ENCODE data around the gene PM20D2. TPM values are rescaled to one million over a fixed set of nuclear protein-coding genes. Genes with fewer than 3 reads are reported as not detected.

Gene PM20D2, protein sequence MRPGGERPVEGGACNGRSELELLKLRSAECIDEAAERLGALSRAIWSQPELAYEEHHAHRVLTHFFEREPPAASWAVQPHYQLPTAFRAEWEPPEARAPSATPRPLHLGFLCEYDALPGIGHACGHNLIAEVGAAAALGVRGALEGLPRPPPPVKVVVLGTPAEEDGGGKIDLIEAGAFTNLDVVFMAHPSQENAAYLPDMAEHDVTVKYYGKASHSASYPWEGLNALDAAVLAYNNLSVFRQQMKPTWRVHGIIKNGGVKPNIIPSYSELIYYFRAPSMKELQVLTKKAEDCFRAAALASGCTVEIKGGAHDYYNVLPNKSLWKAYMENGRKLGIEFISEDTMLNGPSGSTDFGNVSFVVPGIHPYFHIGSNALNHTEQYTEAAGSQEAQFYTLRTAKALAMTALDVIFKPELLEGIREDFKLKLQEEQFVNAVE
- total RNA-seq = 6.5 and 8.2 TPM in 2 replicates

DNA sequence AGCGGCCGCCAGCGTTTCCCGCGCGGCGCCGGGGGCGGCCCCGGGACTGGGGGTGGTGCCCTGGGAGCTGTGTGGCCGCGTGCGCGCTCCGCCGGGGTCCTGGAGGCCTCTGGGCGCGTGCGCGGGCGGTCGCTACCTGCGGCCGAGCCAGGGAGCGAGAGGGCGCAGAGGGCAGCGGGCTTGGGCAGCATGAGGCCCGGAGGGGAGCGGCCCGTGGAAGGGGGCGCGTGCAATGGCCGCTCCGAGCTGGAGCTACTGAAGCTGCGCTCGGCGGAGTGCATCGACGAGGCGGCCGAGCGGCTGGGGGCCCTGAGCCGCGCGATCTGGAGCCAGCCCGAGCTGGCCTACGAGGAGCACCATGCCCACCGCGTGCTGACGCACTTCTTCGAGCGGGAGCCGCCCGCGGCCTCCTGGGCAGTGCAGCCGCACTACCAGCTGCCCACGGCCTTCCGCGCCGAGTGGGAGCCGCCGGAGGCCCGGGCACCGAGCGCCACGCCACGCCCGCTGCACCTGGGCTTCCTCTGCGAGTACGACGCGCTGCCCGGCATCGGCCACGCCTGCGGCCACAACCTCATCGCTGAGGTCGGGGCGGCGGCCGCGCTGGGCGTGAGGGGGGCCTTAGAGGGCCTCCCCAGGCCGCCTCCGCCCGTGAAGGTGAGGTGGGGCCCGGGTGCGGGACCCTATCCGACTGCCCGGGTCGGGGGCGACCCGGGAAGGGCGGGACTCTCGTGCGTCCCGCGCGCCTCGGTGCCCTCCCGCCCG, at the start of gene PM20D2:
PM20D2 (plus strand) TSS at position 100 of the 762 bp plus-strand sequence; CDS start at position 190, 90 bp downstream.

DNA sequence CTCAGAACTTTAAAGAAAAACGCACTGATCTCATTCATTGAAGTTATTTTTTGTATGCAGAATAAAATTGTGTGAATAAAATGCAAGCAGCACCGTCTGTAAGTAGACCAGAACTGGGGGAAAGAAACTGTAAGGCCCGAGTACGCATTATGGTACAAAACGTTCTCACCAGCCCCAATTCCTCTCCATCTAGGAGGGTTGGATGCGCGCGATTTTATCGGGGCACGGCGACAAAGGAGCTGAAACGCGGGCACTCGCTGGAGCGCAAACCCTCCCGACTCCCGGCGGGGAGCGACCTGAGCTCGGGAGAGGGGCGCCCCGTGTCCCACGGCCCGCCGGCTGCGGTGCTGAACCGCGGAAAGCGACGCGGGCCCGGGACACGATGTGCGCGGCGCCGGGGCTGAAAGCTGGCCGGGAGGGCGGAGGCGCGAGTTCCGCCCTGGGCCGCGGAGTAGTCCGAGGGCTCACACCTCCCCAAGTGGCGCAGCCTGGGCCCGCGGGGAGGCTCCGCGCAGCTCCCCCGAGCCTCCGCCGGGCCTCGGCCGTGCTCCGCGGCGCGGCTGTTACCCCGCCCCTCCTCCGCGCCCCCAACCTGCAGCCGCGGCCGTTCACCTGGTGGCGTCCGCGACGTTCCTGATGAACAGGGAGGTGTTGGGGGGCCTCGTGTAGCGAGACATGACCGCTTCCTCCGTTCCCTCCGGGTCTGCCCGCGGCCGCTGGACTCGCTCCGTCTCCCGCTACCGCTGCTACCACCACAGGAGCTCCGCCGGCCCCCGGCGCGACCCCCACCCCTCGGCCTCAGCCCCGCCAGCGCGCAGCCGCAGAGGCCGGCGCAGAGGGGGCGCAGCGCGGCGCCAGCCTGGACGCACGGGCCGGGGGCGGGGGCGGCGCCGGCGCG, 28.4 kb upstream of the PM20D2 start, which contains the start of gene SRSF12:
SRSF12 (minus strand) TSS at position 861 of the 898 bp plus-strand sequence; CDS start at position 677, 184 bp downstream.

Other genes with a start within 250 kb of the PM20D2 start
- gene RNGTT, start 182.4 kb upstream of the PM20D2 start, total RNA-seq = 32.3 and 32.4 TPM in 2 replicates
- 19.1 and 47.4 TPM in 2 replicates for gene PNRC1, start 65.3 kb upstream of the PM20D2 start, total RNA-seq
- gene SRSF12, start 28.0 kb upstream of the PM20D2 start, total RNA-seq = 0.11 and 0.12 TPM in 2 replicates
- gene GABRR1, start 71.3 kb downstream of the PM20D2 start, total RNA-seq = not detected in 2 replicates
- 0.11 and 0.12 TPM in 2 replicates for gene GABRR2, start 169.2 kb downstream of the PM20D2 start, total RNA-seq
- gene UBE2J1, start 206.7 kb downstream of the PM20D2 start, total RNA-seq = 34.8 and 36.5 TPM in 2 replicates